ENCODE data around the gene RMDN2.
"Not testable (repeated sequence)": the region's sequence is repeated elsewhere in the genome, so short reads cannot be mapped to it uniquely, and the experiment has no call there.

RMDN2 gene

GRCh38 chr2:37898448-37898847, 26.6 kb upstream of the RMDN2 start:
- DNase-seq: no peak

GRCh38 chr2:37902991-37903390, 22.1 kb upstream of the RMDN2 start:
- DNase-seq: no peak

GRCh38 chr2:37904425-37904824, 20.7 kb upstream of the RMDN2 start:
- DNase-seq: no peak

- DNase-seq: no peak
Measured at GRCh38 chr2:37904993-37905392, 20.1 kb upstream of the RMDN2 start.

GRCh38 chr2:37906131-37906530, 19.0 kb upstream of the RMDN2 start:
- no peak for DNase-seq

GRCh38 chr2:37907501-37908225, 17.4 kb upstream of the RMDN2 start:
- DNase-seq: no peak

- no peak for DNase-seq
Measured at GRCh38 chr2:37911296-37911873, 13.7 kb upstream of the RMDN2 start.

- no peak for DNase-seq
Measured at GRCh38 chr2:37912056-37912455, 13.0 kb upstream of the RMDN2 start.

- DNase-seq: no peak
Measured at GRCh38 chr2:37912616-37913015, 12.5 kb upstream of the RMDN2 start.

- no peak for DNase-seq
Measured at GRCh38 chr2:37914340-37914739, 10.7 kb upstream of the RMDN2 start.

GRCh38 chr2:37915773-37916172, 9.3 kb upstream of the RMDN2 start:
- no peak for DNase-seq

- DNase-seq: no peak
Measured at GRCh38 chr2:37916512-37917082, 8.5 kb upstream of the RMDN2 start.

GRCh38 chr2:37917281-37918228, 7.5 kb upstream of the RMDN2 start:
- no peak for DNase-seq

GRCh38 chr2:37918742-37919186, 6.3 kb upstream of the RMDN2 start:
- DNase-seq: no peak

- DNase-seq: no peak
Measured at GRCh38 chr2:37919631-37920032, 5.5 kb upstream of the RMDN2 start.

- DNase-seq: no peak
Measured at GRCh38 chr2:37920570-37920969, 4.5 kb upstream of the RMDN2 start.

- no peak for DNase-seq
Measured at GRCh38 chr2:37921781-37922180, 3.3 kb upstream of the RMDN2 start.

- DNase-seq: no peak
Measured at GRCh38 chr2:37923308-37924055, 1.6 kb upstream of the RMDN2 start.

- no peak for DNase-seq
Measured at GRCh38 chr2:37926635-37927034, 1.5 kb downstream of the RMDN2 start.

GRCh38 chr2:37928377-37928776, 3.3 kb downstream of the RMDN2 start:
- DNase-seq: no peak

- DNase-seq: not testable (repeated sequence)
Measured at GRCh38 chr2:37930392-37930791, 5.3 kb downstream of the RMDN2 start.

GRCh38 chr2:37932873-37933272, 7.8 kb downstream of the RMDN2 start:
- not testable (repeated sequence) for DNase-seq

All from activated CD4-positive, alpha-beta T cell treated with anti-CD3 and anti-CD28 coated beads for 4 hours (primary cell).